HG03521 (cell line): ENCODE measurements around the gene KRTAP1-4.
"Not testable (repeated sequence)": the region's sequence is repeated elsewhere in the genome, so short reads cannot be mapped to it uniquely, and the experiment has no call there.

Source experiments
- ATAC-seq: cut with Tn5 transposase; IDR thresholded peaks from one replicate; pipeline ENCODE4 v1.9.1; 2021; ENCODE audit warnings: mild to moderate bottlenecking, moderate library complexity; ENCODE audit not compliant: unreplicated experiment

Gene KRTAP1-4

DNA sequence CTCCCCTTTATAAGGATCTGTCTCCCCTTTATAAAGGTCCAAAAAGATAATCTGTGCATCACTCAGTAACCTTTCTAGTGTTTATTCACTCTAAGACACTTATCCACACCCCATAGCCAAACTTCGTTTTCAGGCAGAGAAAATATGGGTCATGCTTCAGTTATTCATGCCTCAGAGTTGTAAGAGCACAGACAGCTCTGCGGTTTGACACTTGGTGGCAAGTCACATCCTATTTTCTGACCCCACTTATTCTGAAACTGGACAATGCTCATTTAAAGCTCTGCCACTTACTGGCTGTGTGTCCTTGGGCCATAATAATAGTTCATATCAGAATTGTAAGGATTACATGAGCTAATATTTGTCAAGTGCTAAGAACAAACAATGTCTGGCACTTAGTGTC, 19.1 kb upstream of the KRTAP1-4 start:
- ATAC-seq, result no peak

DNA sequence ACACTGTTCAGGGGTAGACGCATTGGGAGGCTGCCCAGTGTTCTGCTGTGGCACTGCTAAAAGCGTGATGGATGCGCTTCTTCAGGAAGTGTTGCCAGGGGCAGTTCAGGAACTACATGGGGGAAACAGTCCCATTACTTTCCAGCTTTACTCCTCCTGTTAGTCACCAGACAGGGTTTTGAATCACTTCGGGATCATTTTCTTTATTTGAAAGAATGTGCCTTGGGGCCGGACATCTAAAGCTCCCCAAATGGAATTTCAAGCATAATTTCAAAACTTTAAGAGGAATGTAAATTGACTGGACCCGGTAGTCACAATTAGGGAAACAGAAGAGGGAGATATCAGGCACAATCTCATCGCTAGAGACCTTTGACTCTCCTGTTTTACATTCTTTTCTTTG, 18.4 kb upstream of the KRTAP1-4 start:
- no peak for ATAC-seq

DNA sequence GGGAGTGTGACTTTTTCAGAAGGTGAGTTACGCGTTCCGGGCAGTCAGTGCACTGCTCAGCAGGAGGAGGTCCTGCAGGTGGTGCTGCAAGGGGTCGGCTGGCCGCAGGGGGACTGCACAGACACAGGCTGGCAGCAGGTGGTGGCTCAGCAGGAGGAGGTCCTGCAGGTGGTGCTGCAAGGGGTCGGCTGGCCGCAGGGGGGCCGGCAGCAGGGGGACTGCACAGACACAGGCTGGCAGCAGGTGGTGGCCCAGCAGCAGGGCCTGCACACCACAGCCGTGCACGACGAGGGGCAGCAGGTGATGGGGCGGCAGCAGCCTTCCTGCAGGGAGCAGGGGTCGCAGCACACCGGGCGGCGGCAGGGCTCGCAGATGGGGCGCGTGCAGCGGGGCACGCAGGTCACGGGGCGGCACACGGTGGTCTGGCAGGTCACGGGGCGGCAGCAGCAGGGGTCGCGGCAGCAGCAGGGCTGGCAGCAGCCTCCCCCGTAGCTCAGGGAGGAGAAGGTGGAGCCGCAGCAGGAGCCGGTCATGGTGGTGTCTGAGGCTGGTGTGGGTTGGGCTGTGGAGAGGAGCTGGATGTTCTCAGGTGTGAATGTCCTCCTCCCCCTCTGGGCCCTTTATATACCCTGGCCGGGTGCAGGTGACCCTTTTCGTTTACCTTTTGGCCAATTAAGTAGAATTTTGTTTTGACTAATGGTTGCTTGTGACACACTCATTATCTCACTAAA, 16.9 kb upstream of the KRTAP1-4 start, which contains the start of gene KRTAP2-1:
Gene KRTAP2-1 (minus strand): TSS at position 582 of the 731 bp plus-strand sequence. CDS start 49 bp downstream, at position 533.
- ATAC-seq, result not testable (repeated sequence)

DNA sequence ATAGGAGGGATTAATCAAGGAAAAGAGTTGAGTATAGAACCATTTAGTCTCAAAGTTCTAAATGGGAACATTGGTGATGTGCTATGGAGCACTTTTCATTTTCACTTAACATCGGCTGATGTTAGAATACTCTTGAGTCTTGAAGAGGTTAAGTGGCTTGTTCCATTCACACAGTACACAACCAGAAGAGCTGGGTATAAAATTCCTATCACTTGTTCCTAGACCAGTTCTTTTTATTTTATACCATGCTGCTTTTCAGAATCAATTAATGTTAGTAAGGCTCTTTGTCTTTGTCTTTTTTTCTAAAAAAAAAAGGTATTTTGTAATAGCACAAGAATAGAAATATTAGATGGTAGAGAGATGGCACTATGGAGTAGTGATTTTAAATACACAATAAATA, 13.0 kb upstream of the KRTAP1-4 start:
- no peak for ATAC-seq

DNA sequence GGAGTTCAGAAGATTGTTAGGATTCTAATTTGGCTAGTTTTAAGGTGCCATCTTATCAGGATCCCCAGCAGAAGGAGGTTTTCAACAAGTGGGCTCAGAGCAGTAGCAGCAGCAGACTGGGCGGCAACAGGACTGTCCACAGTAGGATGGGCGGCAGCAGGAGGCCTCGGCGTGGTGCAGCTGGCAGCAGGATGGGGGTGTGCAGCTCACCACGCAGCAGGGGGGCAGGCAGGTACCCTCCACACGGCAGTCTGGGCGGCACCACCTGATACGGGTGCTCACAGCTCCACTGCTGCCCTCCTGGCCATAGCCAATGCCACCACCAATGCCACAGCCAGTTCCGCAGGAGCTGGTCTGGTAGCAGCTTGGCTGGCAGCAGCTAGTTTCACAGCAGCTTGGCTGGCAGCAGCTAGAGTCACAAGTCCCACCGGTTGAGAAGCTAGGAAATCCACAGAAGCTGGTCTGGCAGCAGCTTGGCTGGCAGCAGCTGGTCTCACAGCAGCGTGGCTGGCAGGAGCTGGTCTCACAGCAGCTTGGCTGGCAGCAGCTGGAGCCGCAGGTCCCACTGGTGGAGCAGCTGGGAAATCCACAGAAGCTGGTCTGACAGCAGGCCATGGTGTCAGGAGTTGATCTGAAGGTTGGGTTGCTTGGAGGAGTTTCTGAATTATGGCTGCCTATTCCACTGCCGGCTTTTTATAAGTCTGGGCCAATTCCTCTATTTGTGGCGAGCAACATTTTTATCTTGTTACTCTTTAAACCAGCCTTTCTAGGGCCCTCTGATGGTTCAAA, 11.0 kb upstream of the KRTAP1-4 start, which contains the start of gene KRTAP1-1:
Gene KRTAP1-1 (minus strand): TSS at position 668 of the 789 bp plus-strand sequence. CDS start 53 bp downstream, at position 615.
- not testable (repeated sequence) for ATAC-seq

DNA sequence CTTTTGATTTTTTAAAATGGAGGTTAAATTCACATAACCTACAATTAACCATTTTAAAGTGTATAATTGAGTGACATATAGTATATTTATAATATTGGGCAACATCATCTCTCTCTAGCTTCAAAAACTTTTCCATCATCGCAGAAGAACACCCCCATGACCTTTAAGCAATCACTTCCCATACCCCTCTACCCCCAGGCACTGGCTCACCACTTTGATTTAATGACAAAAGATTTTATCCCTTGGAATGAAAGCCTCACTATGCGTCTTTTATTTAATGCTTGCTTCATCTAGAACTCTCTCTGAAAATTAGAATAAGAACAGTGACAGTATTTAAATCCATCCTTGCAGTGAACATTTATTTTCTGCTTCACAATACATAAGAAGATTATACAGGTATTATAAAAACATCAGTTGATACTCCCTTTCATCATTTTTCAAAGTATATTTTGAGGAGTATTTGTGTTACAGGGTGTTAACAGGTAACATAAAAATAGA, 7.9 kb upstream of the KRTAP1-4 start:
- ATAC-seq, result no peak

DNA sequence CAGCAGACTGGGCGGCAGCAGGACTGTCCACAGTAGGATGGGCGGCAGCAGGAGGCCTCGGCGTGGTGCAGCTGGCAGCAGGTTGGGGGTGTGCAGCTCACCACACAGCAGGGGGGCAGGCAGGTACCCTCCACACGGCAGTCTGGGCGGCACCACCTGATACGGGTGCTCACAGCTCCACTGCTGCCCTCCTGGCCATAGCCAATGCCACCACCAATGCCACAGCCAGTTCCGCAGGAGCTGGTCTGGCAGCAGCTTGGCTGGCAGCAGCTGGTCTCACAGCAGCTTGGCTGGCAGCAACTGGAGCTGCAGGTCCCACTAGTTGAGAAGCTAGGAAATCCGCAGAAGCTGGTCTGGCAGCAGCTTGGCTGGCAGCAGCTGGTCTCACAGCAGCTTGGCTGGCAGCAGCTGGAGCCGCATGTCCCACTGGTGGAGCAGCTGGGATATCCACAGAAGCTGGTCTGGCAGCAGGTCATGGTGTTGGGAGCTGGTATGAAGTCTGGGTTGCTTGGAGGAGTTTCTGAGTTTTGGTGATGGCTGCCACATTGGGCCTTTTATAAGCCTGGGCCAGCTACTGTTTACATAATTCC, 4.4 kb upstream of the KRTAP1-4 start, which contains the start of gene KRTAP1-3:
Gene KRTAP1-3 (minus strand): TSS at position 529 of the 590 bp plus-strand sequence. CDS start 53 bp downstream, at position 476.
- not testable (repeated sequence) for ATAC-seq

DNA sequence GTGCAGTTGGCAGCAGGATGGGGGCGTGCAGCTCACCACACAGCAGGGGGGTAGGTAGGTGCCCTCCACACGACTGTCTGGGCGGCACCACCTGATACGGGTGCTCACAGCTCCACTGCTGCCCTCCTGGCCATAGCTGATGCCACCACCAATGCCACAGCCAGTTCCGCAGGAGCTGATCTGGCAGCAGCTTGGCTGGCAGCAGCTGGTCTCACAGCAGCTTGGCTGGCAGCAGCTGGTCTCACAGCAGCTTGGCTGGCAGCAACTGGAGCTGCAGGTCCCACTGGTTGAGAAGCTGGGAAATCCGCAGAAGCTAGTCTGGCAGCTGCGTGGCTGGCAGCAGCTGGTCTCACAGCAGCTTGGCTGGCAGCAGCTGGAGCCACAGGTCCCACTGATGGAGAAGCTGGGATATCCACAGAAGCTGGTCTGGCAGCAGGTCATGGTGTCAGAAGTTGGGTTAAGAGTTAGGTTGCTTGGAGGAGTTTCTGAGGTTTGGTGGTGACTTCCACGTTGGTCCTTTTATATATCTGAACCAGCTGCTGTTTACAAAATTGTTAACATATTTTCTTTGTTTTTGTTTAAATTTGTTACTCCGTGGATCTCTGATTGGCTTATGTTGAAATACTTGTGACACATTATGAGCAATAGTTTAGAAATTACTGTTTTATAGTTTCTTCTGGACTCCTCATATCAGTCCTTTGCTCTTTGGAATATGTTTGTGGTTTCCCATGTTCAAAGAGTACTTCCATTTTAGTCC, 3.1 kb downstream of the KRTAP1-4 start, which contains the start of gene KRTAP1-5:
Gene KRTAP1-5 (minus strand): TSS at position 494 of the 757 bp plus-strand sequence. CDS start 53 bp downstream, at position 441.
- ATAC-seq, result no peak

DNA sequence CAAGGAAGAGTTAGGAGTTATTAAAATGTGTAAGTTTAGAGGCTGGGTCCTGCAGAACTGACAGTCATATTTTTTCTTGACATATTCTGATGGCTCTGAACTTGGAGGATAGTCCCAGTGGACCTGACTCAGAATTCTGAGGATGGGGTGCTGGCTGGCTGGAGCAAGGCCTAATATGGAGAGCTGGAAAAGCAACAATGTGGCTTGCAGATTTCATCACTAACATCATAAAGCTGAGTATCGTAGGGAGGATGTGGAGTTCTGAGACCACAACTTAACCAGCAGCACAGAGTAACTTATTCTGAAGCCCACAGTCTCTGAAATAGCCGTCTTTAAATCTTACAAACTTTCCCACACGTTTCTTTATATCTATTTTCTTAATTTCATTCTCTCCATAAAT, 5.3 kb downstream of the KRTAP1-4 start:
- ATAC-seq, result no peak

DNA sequence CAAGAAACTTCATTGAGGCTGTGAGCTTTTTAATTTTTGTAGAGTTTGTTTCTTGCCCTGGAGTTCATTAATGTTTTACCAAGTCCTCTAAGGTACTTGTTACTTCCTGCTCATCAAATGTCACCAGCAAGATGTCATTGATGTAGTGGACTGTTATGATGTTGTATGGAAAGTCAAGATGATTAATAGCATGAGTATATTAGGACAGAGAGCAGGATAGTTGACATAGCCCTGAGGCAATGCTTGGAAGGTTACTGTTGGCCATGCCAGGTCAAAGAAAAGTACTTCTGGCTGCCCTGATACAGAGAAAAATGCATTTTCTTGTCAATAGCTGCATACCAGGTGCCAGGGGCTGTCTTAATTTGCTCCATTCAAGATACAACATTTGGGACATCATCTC, 9.7 kb downstream of the KRTAP1-4 start:
- ATAC-seq, result no peak

DNA sequence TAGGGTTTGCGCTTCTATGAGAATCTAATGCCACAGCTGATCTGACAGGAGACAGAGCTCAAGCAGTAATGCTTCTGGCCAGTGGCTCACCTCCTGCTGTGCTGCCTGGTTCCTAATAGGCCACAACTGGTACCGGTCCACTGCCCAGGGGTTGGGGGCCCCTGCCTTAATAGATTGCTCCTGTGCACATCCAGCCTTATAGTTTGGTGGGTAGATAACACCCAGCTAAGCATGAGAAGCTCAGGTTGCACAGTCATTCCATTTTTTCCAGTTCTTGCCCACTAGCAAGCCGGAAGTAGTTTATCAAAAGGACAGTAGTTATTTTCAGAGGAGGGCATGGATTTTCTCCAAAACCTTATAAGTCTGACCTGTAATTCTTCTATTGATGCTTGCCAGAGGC, 10.6 kb downstream of the KRTAP1-4 start:
- no peak for ATAC-seq

DNA sequence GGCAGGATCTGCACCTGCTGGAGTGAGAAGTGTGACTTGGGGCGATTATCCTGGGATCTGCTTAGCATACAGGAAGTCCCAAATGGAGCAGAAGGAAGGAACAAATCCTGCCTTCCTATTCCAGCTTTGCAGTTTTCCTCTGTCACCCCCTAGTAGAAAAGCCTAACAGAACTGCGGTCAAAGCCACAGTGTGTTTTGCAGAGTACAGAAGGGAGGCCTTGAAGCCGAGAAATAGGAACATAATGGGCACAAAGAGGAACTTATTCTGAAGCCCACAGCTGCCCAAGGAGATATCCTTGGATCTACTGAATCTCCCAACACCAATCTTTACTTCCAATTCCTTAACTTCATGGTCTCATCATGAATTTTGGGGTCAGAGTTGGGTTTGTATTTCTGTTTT, 11.5 kb downstream of the KRTAP1-4 start:
- ATAC-seq, result no peak

DNA sequence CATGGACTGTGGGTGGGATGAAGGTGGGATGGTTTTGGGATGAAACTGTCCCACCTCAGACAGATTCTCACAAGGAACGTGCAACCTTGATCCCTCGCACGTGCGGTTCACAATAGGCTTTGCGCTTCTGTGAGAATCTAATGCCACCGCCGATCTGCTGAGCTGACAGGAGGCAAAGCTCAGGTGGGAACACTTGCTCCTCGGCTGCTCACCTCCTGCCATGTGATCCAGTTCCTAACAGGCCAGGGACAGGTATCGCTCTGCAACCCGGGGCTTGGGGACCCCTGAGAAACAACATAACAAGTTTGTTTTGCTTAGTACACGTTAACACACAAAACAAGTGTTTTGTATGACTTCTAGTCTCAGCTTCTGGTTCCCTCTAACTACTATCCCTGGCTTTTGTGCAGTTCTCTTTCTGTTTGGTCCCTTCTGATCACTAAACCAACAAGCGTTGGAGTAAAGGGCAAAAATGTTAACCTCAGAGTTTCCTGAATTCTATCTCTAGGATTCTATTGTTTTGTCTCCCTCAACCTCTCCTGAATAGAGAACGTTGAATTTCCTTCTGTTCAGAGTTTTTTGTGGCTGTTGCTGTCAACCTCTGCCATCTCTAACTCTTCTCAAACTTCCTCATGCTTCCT, 13.3 kb downstream of the KRTAP1-4 start:
- no peak for ATAC-seq

DNA sequence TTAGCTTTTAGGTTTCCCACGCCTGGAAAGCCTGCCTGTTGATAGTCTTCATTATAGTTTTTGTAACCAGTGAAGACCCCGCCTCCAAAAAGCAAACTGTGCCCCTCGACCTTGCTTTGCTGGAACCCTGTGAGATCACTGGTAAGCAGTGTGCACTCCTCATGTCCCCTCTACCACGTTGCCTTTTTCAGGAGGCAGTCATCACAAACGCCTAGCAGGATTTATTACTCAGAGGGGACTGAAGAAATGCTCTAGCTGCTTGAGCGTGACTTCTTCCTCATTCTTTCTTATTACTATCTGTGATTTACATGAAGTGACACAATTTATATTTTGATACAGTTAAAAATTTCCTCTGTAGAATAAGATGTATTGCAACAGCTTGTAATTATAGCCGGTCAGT, 14.5 kb downstream of the KRTAP1-4 start:
- no peak for ATAC-seq

DNA sequence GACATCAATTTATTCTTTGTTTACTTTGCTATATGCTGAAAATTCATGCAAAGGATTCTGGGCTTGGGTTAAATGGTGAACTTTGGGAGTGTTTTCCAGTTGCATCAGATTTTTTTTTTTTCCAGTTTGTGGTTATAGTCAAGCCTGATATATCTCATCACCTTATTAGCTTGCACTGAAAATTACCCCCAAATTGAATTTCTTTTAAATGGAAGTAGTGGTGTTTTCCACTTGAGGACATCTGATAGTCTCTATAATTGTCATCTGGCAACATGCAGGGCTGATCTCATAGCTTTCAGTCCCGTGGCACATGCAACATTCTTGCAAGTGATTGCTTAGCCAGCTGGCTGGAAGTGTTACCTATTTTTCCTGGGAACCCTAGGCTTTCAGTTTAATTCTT, 16.4 kb downstream of the KRTAP1-4 start:
- ATAC-seq, result no peak

DNA sequence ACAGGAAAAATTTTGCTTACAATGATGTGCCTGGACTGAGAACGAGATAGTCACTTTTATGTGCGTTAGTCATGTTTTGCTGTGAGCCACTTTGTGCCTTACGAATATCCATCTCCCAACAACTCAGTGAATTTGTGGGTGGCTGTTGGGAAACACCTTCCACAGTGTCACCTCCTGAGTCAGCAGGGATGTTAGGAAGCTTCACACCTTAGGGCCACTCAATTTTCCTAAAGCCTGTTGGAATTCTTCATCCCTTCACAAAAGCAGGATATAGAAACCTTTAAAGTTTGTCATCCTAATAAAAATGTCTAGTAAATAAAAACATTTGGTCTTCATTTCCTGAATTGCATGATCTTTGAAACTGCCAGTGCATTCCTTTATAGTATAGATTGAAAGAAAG, 16.8 kb downstream of the KRTAP1-4 start:
- no peak for ATAC-seq

DNA sequence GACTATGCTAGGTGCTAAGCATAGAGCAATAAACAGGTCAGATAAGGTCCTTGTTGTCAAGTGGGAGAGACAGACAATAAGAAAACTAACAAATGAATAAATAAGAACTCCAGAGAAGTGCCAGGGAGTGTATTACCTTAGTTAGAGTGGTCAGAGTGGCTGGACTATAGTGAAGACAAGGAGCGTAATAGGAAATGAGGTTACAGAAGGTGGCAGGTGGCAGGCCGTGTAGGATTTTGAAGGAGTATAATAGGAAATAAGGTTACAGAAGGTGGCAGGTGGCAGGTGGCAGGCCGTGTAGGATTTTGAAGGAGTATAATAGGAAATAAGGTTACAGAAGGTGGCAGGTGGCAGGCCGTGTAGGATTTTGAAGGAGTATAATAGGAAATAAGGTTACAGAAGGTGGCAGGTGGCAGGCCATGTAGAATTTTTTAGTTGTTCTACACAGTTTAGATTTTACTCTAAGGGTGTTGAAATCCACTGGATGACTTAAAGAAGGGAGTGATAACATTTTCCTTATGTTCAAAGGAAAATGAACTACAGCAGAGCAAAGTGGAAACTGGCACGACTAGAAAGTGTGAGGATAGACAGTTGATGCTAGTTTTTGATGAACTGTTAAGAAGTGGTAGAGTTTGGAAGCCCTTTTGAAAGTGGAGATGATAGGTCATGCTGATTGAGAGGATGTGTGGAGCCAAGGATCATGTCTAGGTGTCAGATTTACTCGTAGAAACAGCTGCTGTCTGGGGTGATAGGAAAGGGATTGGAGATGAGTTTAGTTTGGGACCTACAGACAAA, 17.5 kb downstream of the KRTAP1-4 start:
- ATAC-seq, result no peak

DNA sequence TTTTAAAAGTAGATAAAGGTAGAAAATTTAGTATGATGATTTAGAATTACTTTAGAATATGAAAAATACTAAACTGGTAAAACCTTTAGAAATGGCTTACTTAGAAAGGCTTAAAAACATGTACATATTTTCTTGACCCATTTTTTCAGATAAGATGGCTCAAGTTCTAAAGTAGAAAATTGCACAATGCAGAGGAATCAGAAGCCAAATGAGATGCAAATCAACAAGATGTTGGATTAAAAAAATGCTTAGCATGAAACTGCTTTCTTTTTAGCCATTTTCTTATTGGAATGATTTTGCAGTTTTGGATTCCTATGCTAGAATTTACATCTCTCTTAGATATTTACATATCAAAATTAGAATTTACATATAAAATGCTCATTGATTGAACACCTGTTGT, 19.6 kb downstream of the KRTAP1-4 start:
- no peak for ATAC-seq

DNA sequence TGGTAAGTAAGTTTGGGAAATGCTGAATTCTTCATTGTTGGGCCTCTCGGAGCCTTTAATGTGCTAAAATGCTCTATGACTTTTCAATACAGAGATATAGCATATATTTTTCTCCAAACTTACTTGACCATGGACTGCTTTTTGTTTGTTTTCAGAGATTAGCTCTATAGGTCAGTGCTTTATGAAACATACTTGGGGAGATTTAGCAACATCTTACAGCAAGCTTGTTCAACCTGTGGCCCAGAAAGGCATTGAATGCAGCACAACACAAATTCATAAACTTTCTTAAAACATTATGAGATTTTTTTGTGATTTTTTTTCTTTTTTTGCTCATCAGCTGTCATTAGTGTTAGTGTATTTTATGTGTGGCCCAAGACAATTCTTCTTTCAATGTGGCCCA, 20.1 kb downstream of the KRTAP1-4 start:
- no peak for ATAC-seq
